ENCODE measurements around the gene HIC2. TPM values are rescaled to one million over a fixed set of nuclear protein-coding genes. Genes with fewer than 3 reads are reported as not detected.
"Not testable (repeated sequence)": the region's sequence is repeated elsewhere in the genome, so short reads cannot be mapped to it uniquely, and the experiment has no call there.

The HIC2 gene
- total and polyA plus RNA-seq, 2 of the 13 experiments (the other 11 are each of a cell fraction or from before 2014, with no cell fraction given), result 5.0 to 13.7 TPM

DNA sequence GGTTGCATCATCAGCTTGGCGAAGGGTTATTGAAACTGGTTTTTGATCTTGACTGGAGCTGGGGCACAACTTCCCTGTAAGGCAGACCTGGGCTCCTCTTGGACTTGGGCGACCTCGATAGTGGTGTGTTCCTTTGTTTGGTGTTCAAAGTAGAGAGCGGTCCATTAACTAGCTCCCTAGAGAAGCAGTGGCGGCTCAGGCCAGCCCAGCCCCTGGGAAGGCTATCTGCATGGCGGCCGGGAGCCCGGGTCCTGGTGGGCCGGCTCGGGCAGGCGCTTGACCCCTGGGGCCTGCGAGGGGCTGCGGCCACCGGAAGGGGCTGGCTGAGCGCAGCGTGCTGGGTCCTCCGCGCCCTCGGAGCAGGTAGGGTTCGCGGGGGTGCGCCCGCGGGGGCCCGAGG is 796 bp upstream of the HIC2 start:
- H4K20me1 ChIP-seq (ENCODE audit: insufficient read depth, low read length); POLR2A ChIA-PET; DNase-seq (ENCODE audit: low spot score); H3K79me2 ChIP-seq (ENCODE audit: insufficient read depth, low read length); H3K36me3 ChIP-seq (replicated peaks in 1 of 2; ENCODE audit: control insufficient read depth in 1 of 2, insufficient read depth in 2 of 2, low read length in 2 of 2); H3K27me3 ChIP-seq (ENCODE audit: control insufficient read depth in 1 of 2, insufficient read depth in 2 of 2, low read length in 2 of 2); CTCF ChIA-PET (ENCODE audit: low intra/inter-chr PET ratio, low total read pairs); in situ Hi-C loops (cut with HindIII; ENCODE audit: extremely low pct_ligation_motif_present, low pct_unique_long_range_greater_than_20kb); H3K4me1 ChIP-seq (ENCODE audit: insufficient read depth, low read length); intact Hi-C loops (cut with micrococcal nuclease; ENCODE audit: unreplicated experiment); H2AFZ ChIP-seq (ENCODE audit: low read length); FAIRE-seq; H3K9me3 ChIP-seq (ENCODE audit: low read length); TF ChIP-seq NR2F6 (IDR thresholded peaks at IDR 0.05): not testable (repeated sequence)
- Histone ChIP-seq H3K27ac (ENCODE audit: extremely low read length, insufficient read depth, low read length) (peak overlapping the region; percentile 76), H3K4me2 (ENCODE audit: low read depth, low read length) (peak overlapping the region; percentile 53; the same call in 1 of the 2 replicates), H3K4me3 (replicated peaks in 1 of 3; ENCODE audit: insufficient read depth in 1 of 3, low read depth in 2 of 3, low read length in 3 of 3) (peak overlapping the region in 2 of 3 experiments; percentile 33 to 41; a peak in 3 of 6 replicates), H3K9ac (ENCODE audit: insufficient read depth, low read depth, low read length) (0 out of 2 replicates have a peak overlapping the region, but pooled peaks have one; percentile 46)
- BruUV-seq (replicated peaks), result TSS peak; percentile 98
- peak; percentile 32; the same call in 1 of the 2 replicates for TF ChIP-seq ZFY (CRISPR knock-in tag; IDR thresholded peaks at IDR 0.05)
- TF ChIP-seq SAP130 (CRISPR knock-in tag; IDR thresholded peaks at IDR 0.05; ENCODE audit: low read depth), result peak; percentile 33; the same call in 1 of the 2 replicates
- TF ChIP-seq GABPB1 (CRISPR knock-in tag; IDR thresholded peaks at IDR 0.05), result 0 out of 2 replicates have a peak, but pooled peaks have one; percentile 35
- TF ChIP-seq NR2F6 (CRISPR knock-in tag; IDR thresholded peaks at IDR 0.05), result peak; percentile 34; the same call in 1 of the 2 replicates
- 0 out of 2 replicates have a peak, but pooled peaks have one; percentile 26 for TF ChIP-seq TAF1 (CRISPR knock-in tag; IDR thresholded peaks at IDR 0.05)
- TF ChIP-seq PHF8 (CRISPR knock-in tag; IDR thresholded peaks at IDR 0.05), result 0 out of 2 replicates have a peak, but pooled peaks have one; percentile 34
- peak; percentile 22; the same call in 1 of the 2 replicates for TF ChIP-seq HNF4A (CRISPR knock-in tag; IDR thresholded peaks at IDR 0.05)
- WGBS (ENCODE audit: low lambda C conversion rate), result 0% methylated on average over 1 of the region's 25 CpGs
- ATAC-seq, result peak; percentile 73

- intact Hi-C loops (cut with micrococcal nuclease; ENCODE audit: unreplicated experiment); CTCF ChIA-PET (ENCODE audit: low intra/inter-chr PET ratio, low total read pairs): not testable (repeated sequence)
Measured at GRCh38 chr22:21417853-21418252, 682 bp downstream of the HIC2 start.

More at GRCh38 chr22:21417853-21418252, 682 bp downstream of the HIC2 start:
- H3K79me2 ChIP-seq (ENCODE audit: insufficient read depth, low read length); DNase-seq (ENCODE audit: low spot score); H3K9me3 ChIP-seq (ENCODE audit: low read length); ATAC-seq; BruUV-seq (replicated peaks); FAIRE-seq; H3K4me1 ChIP-seq (ENCODE audit: insufficient read depth, low read length); H3K27me3 ChIP-seq (ENCODE audit: control insufficient read depth in 1 of 2, insufficient read depth in 2 of 2, low read length in 2 of 2); in situ Hi-C loops (cut with HindIII; ENCODE audit: extremely low pct_ligation_motif_present, low pct_unique_long_range_greater_than_20kb); H3K27ac ChIP-seq (ENCODE audit: extremely low read length, insufficient read depth, low read length); H3K4me2 ChIP-seq (ENCODE audit: low read depth, low read length); POLR2A ChIA-PET; H4K20me1 ChIP-seq (ENCODE audit: insufficient read depth, low read length); H3K36me3 ChIP-seq (replicated peaks in 1 of 2; ENCODE audit: control insufficient read depth in 1 of 2, insufficient read depth in 2 of 2, low read length in 2 of 2); H3K9ac ChIP-seq (ENCODE audit: insufficient read depth, low read depth, low read length); H2AFZ ChIP-seq (ENCODE audit: low read length): not testable (repeated sequence)
- TF ChIP-seq ZNF687 (CRISPR knock-in tag; IDR thresholded peaks at IDR 0.05), result 0 out of 2 replicates have a peak, but pooled peaks have one; percentile 13
- peak overlapping the region in 1 of 3 experiments; percentile 56; a peak in 3 of 6 replicates for H3K4me3 ChIP-seq (replicated peaks in 1 of 3; ENCODE audit: insufficient read depth in 1 of 3, low read depth in 2 of 3, low read length in 3 of 3)
- WGBS (ENCODE audit: low lambda C conversion rate), result no CpG with 5 or more reads among the region's 33 CpGs

Data from HepG2 (cell line).